HEK293 (cell line): ENCODE data around the gene PRND.

Source experiments
- CTCF ChIA-PET: fragments of 350-600 bp; formaldehyde crosslinking; extraction: SDS; loops from one replicate; lab custom pipeline; 2021; ENCODE audit warnings: antibody characterized with exemption; lab: Yijun Ruan, JAX
- POLR2A ChIA-PET: fragments of 300-600 bp; formaldehyde crosslinking; extraction: SDS; loops from one replicate; lab custom pipeline; 2020; ENCODE audit warnings: antibody characterized with exemption, inconsistent platforms; lab: Yijun Ruan, JAX
- H3K27ac ChIP-seq: fragments of 200-500 bp; sonication (Bioruptor generic); 2 replicates; pipeline ENCODE4 v1.5.1; 2014; ENCODE audit warnings: low read depth, low read length, control low read depth, inconsistent platforms; ENCODE audit errors: extremely low read depth
- H3K36me3 ChIP-seq, 2 experiments: fragments of 200-500 bp in 1 of 2; sonication (Bioruptor generic) in 1 of 2; 1 replicate in 1 of 2; 2 replicates in 1 of 2; pipeline ENCODE4 v1.5.1; 2014 to 2017; ENCODE audit warnings: inconsistent platforms in 2 of 2, low read length in 2 of 2; ENCODE audit not compliant: control insufficient read depth in 2 of 2, insufficient read depth in 1 of 2
- H3K4me1 ChIP-seq: fragments of 200-500 bp; sonication (Bioruptor generic); 2 replicates; pipeline ENCODE4 v1.5.1; 2014; ENCODE audit warnings: mild to moderate bottlenecking, low read length, inconsistent platforms; ENCODE audit not compliant: control insufficient read depth, insufficient read depth
- H3K4me3 ChIP-seq: 2 replicates; pipeline ENCODE4 v1.5.1; 2011; ENCODE audit warnings: low read depth, mild to moderate bottlenecking, control low read depth, low read length, moderate library complexity
- H3K9me3 ChIP-seq: fragments of 200-500 bp; sonication (Bioruptor generic); 2 replicates; pipeline ENCODE4 v1.5.1; 2014; ENCODE audit warnings: low read depth, low read length, inconsistent platforms; ENCODE audit not compliant: control insufficient read depth, insufficient read depth
- BCL11B ChIP-seq: fragments of 450-650 bp; formaldehyde crosslinking; IDR thresholded peaks from 2 replicates; pipeline ENCODE4 v1.5.1; 2016; ENCODE audit warnings: low read depth, missing biosample characterization, missing genetic modification characterization
- EGR2 ChIP-seq: fragments of 450-650 bp; formaldehyde crosslinking; IDR thresholded peaks from 2 replicates; pipeline ENCODE4 v1.5.1; 2016; ENCODE audit warnings: low read depth, missing biosample characterization, missing genetic modification characterization
- GFI1B ChIP-seq: fragments of 450-650 bp; formaldehyde crosslinking; IDR thresholded peaks from 2 replicates; pipeline ENCODE4 v1.5.1; 2016; ENCODE audit warnings: missing biosample characterization, missing genetic modification characterization
- GLIS1 ChIP-seq: fragments of 450-650 bp; formaldehyde crosslinking; IDR thresholded peaks from 2 replicates; pipeline ENCODE4 v1.5.1; 2016; ENCODE audit warnings: missing biosample characterization, missing genetic modification characterization
- MEIS1 ChIP-seq: sonication (generic); formaldehyde crosslinking; IDR thresholded peaks from 2 replicates; pipeline ENCODE4 v1.8.1; 2022; ENCODE audit warnings: missing genetic modification reagents, mild to moderate bottlenecking, borderline replicate concordance
- ZFHX2 ChIP-seq: fragments of 450-650 bp; formaldehyde crosslinking; conservative IDR thresholded peaks from 2 replicates; pipeline ENCODE4 v1.5.1; 2016; ENCODE audit warnings: missing biosample characterization, missing genetic modification characterization
- ZIC2 ChIP-seq: fragments of 450-650 bp; formaldehyde crosslinking; IDR thresholded peaks from 2 replicates; pipeline ENCODE4 v1.5.1; 2016; ENCODE audit warnings: missing biosample characterization, missing genetic modification characterization
- ZNF18 ChIP-seq: fragments of 450-650 bp; formaldehyde crosslinking; IDR thresholded peaks from 2 replicates; pipeline ENCODE4 v1.5.1; 2016; ENCODE audit warnings: missing biosample characterization, missing genetic modification characterization
- ZNF184 ChIP-seq: fragments of 450-650 bp; IDR thresholded peaks from 2 replicates; pipeline ENCODE4 v1.5.1; 2018; ENCODE audit warnings: missing biosample characterization, mild to moderate bottlenecking, missing genetic modification characterization
- ZNF221 ChIP-seq: fragments of 450-650 bp; formaldehyde crosslinking; IDR thresholded peaks from 2 replicates; pipeline ENCODE4 v1.5.1; 2017; ENCODE audit warnings: missing biosample characterization, missing genetic modification characterization, borderline replicate concordance
- ZNF23 ChIP-seq: fragments of 450-650 bp; formaldehyde crosslinking; IDR thresholded peaks from 2 replicates; pipeline ENCODE4 v1.5.1; 2016; ENCODE audit warnings: missing biosample characterization, missing genetic modification characterization, borderline replicate concordance
- ZNF239 ChIP-seq: fragments of 450-650 bp; formaldehyde crosslinking; IDR thresholded peaks from 2 replicates; pipeline ENCODE4 v1.5.1; 2016; ENCODE audit warnings: missing biosample characterization, missing genetic modification characterization
- ZNF280D ChIP-seq: fragments of 450-650 bp; formaldehyde crosslinking; IDR thresholded peaks from 2 replicates; pipeline ENCODE4 v1.5.1; 2016; ENCODE audit warnings: missing biosample characterization, missing genetic modification characterization
- ZNF302 ChIP-seq: fragments of 450-650 bp; formaldehyde crosslinking; IDR thresholded peaks from 2 replicates; pipeline ENCODE4 v1.5.1; 2016; ENCODE audit warnings: missing biosample characterization, missing genetic modification characterization, low read depth
- ZNF341 ChIP-seq: fragments of 450-650 bp; formaldehyde crosslinking; IDR thresholded peaks from 2 replicates; pipeline ENCODE4; 2016; ENCODE audit warnings: low read depth, missing biosample characterization, missing genetic modification characterization
- ZNF404 ChIP-seq: fragments of 450-650 bp; formaldehyde crosslinking; IDR thresholded peaks from 2 replicates; pipeline ENCODE4 v1.5.1; 2017; ENCODE audit warnings: missing biosample characterization, missing genetic modification characterization
- ZNF561 ChIP-seq: fragments of 450-650 bp; IDR thresholded peaks from 2 replicates; pipeline ENCODE4 v1.5.1; 2018; ENCODE audit warnings: missing biosample characterization, missing genetic modification characterization, borderline replicate concordance
- ZNF624 ChIP-seq: fragments of 450-650 bp; formaldehyde crosslinking; IDR thresholded peaks from 2 replicates; pipeline ENCODE4 v1.5.1; 2017; ENCODE audit warnings: missing biosample characterization, missing genetic modification characterization
- ZNF791 ChIP-seq: fragments of 450-650 bp; formaldehyde crosslinking; IDR thresholded peaks from 2 replicates; pipeline ENCODE4 v1.5.1; 2016; ENCODE audit warnings: missing biosample characterization, missing genetic modification characterization
- ZNF837 ChIP-seq: fragments of 450-650 bp; formaldehyde crosslinking; IDR thresholded peaks from 2 replicates; pipeline ENCODE4 v1.5.1; 2016; ENCODE audit warnings: missing biosample characterization, missing genetic modification characterization
- TF ChIP-seq, protein P1 (sequence below): fragments of 450-650 bp; formaldehyde crosslinking; IDR thresholded peaks from 2 replicates; pipeline ENCODE4 v1.5.1; 2016; ENCODE audit warnings: missing biosample characterization, missing genetic modification characterization
- TF ChIP-seq, protein P2 (sequence below): fragments of 450-650 bp; formaldehyde crosslinking; IDR thresholded peaks from 2 replicates; pipeline ENCODE4 v1.5.1; 2016; ENCODE audit warnings: missing biosample characterization, missing genetic modification characterization
- TF ChIP-seq, protein P3 (sequence below): IDR thresholded peaks from 2 replicates; pipeline ENCODE4 v1.6.1; 2011; ENCODE audit warnings: mild to moderate bottlenecking, low read depth, low read length, borderline replicate concordance

The PRND gene

GRCh38 chr20:4697189-4697830 is 24.4 kb upstream of the PRND start:
- ChIA-PET CTCF (interaction anchor here (0.7 to 1.2 kb wide), 2 partner anchors 23 to 92 kb away, joined by 3 to 4 read pairs; no protein-coding TSS in a partner anchor), POLR2A (interaction anchor here (1.0 kb wide), 1 partner anchor 707 kb away, joined by 5 read pairs; no protein-coding TSS in a partner anchor)
- Histone ChIP-seq H3K36me3 (peaks cover 14 to 31% of the 10 kb centered on the region in 2 experiments), H3K9me3 (no peaks in the 10 kb centered on the region), H3K4me1 (no peaks in the 10 kb centered on the region), H3K4me3 (no peak overlapping the region), H3K27ac (no peak overlapping the region)
- TF ChIP-seq ZIC2 (0 out of 2 replicates have a peak, but pooled peaks have one; percentile 17), ZNF341 (peak; percentile 82)
- TF ChIP-seq, protein P1, sequence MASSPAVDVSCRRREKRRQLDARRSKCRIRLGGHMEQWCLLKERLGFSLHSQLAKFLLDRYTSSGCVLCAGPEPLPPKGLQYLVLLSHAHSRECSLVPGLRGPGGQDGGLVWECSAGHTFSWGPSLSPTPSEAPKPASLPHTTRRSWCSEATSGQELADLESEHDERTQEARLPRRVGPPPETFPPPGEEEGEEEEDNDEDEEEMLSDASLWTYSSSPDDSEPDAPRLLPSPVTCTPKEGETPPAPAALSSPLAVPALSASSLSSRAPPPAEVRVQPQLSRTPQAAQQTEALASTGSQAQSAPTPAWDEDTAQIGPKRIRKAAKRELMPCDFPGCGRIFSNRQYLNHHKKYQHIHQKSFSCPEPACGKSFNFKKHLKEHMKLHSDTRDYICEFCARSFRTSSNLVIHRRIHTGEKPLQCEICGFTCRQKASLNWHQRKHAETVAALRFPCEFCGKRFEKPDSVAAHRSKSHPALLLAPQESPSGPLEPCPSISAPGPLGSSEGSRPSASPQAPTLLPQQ (tag by site-specific recombination) = no peak

DNA sequence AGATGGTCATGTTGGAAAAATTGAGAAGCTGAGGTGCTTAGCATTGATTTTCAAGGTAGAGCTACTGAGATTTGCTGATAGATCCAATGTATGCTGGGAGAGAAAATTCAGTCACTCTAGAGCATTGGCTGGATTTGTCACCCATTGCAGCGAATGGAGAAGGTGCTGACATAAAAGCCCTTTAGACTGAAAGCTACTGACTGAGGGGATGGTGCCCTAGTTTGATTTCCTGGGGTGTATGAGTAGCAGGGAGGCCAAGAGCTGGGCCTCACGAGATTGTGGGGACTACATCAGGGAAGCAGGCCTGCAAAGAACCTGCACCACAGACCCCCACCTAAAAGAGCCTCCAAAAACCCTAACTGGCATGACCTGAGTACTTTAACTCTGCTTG is 23.9 kb upstream of the PRND start:
- H3K9me3 ChIP-seq = no peaks in the 10 kb centered on the region
- TF ChIP-seq ZNF221 (tag by site-specific recombination) = no peak
- no peak for TF ChIP-seq ZNF302 (tag by site-specific recombination)
- TF ChIP-seq BCL11B (tag by site-specific recombination) = no peak
- TF ChIP-seq ZFHX2 (tag by site-specific recombination) = no peak
- no peak for TF ChIP-seq MEIS1
- no peak for TF ChIP-seq ZNF184 (tag by site-specific recombination)
- no peak for TF ChIP-seq ZNF624 (tag by site-specific recombination)
- no peak for TF ChIP-seq GLIS1 (tag by site-specific recombination)
- ChIA-PET CTCF (interaction anchor here (0.7 to 1.2 kb wide), 2 partner anchors 22 to 92 kb away, joined by 3 to 4 read pairs; no protein-coding TSS in a partner anchor), POLR2A (no interaction called here)
- peaks cover 14 to 31% of the 10 kb centered on the region in 2 experiments for H3K36me3 ChIP-seq
- no peaks in the 10 kb centered on the region for H3K4me1 ChIP-seq
- no peak overlapping the region for H3K4me3 ChIP-seq
- H3K27ac ChIP-seq = no peak overlapping the region

- ChIA-PET CTCF (no interaction called here), POLR2A (interaction anchor here (0.8 kb wide), 1 partner anchor 11 kb away, joined by 9 read pairs; no protein-coding TSS in a partner anchor)
- no peak overlapping the region for H3K27ac ChIP-seq
- no peak overlapping the region for H3K4me3 ChIP-seq
- H3K9me3 ChIP-seq = no peaks in the 10 kb centered on the region
- peaks cover 8 to 23% of the 10 kb centered on the region in 2 experiments for H3K36me3 ChIP-seq
- peaks cover 5% of the 10 kb centered on the region for H3K4me1 ChIP-seq
- TF ChIP-seq ZNF239 (tag by site-specific recombination) (no peak), EGR2 (no peak), ZNF791 (no peak), ZNF221 (tag by site-specific recombination) (no peak), ZNF404 (tag by site-specific recombination) (no peak), ZNF18 (no peak), ZNF23 (tag by site-specific recombination) (no peak), GFI1B (no peak), ZNF280D (no peak), ZNF561 (tag by site-specific recombination) (no peak), ZNF837 (tag by site-specific recombination) (no peak)
- TF ChIP-seq, protein P2, sequence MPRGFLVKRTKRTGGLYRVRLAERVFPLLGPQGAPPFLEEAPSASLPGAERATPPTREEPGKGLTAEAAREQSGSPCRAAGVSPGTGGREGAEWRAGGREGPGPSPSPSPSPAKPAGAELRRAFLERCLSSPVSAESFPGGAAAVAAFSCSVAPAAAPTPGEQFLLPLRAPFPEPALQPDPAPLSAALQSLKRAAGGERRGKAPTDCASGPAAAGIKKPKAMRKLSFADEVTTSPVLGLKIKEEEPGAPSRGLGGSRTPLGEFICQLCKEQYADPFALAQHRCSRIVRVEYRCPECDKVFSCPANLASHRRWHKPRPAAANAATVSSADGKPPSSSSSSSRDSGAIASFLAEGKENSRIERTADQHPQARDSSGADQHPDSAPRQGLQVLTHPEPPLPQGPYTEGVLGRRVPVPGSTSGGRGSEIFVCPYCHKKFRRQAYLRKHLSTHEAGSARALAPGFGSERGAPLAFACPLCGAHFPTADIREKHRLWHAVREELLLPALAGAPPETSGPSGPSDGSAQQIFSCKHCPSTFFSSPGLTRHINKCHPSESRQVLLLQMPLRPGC (tag by site-specific recombination) = no peak
- TF ChIP-seq, protein P3, sequence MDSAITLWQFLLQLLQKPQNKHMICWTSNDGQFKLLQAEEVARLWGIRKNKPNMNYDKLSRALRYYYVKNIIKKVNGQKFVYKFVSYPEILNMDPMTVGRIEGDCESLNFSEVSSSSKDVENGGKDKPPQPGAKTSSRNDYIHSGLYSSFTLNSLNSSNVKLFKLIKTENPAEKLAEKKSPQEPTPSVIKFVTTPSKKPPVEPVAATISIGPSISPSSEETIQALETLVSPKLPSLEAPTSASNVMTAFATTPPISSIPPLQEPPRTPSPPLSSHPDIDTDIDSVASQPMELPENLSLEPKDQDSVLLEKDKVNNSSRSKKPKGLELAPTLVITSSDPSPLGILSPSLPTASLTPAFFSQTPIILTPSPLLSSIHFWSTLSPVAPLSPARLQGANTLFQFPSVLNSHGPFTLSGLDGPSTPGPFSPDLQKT = no peak
Observed at GRCh38 chr20:4699216-4699615, 22.5 kb upstream of the PRND start.
